Muscle of arm (tissue), 12 donors: ENCODE measurements around the gene PCDHA11. TPM values are rescaled to one million over a fixed set of nuclear protein-coding genes. Genes with fewer than 3 reads are reported as not detected.
"Not testable (repeated sequence)": the region's sequence is repeated elsewhere in the genome, so short reads cannot be mapped to it uniquely, and the experiment has no call there.

Source experiments
- DNase-seq: peaks from one replicate; pipeline ENCODE4 v3.0.0-alpha.2; 2013
- polyA plus RNA-seq, 12 donors: library from polyadenylated mRNA; unstranded; fragments of 120-200 nt; gene quantifications; one replicate each; pipeline ENCODE4 v1.2.1, GENCODE V29; 2013; ENCODE audit not compliant: insufficient read length in 12 of 12

PCDHA11 gene
- polyA plus RNA-seq, 12 donors, result 0.05 to 0.38 (median 0.14) TPM; not detected in 5

DNA sequence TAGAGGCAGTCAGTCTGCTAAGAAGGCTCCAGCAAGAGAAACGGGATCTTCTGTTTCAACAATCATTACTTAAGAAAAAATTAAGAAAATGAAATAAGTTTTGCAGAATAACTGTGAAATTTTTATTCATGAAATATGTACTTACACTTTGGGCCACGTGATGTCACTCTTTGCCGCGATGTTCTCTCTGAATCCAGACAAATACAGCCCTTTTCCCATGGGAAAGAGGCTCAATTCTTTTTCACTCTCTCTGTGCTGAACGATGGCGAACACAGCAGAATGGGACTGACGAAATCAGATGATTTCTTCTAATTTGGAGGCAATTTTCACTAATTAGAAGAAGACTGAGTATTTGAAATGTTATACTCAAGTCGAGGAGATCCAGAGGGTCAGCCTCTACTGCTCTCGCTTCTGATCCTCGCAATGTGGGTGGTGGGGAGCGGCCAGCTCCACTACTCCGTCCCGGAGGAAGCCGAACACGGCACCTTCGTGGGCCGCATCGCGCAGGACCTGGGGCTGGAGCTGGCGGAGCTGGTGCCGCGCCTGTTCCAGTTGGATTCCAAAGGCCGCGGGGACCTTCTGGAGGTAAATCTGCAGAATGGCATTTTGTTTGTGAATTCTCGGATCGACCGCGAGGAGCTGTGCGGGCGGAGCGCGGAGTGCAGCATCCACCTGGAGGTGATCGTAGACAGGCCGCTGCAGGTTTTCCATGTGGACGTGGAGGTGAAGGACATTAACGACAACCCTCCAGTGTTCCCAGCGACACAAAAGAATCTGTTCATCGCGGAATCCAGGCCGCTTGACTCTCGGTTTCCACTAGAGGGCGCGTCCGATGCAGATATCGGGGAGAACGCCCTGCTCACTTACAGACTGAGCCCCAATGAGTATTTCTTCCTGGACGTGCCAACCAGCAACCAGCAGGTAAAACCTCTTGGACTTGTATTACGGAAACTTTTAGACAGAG lies 20.3 kb upstream of the PCDHA11 start, which contains the start of gene PCDHA9:
TSS of gene PCDHA9 (plus strand) at position 244 of the 964 bp plus-strand sequence. CDS start at position 358, 114 bp downstream.
- DNase-seq, result not testable (repeated sequence)

DNA sequence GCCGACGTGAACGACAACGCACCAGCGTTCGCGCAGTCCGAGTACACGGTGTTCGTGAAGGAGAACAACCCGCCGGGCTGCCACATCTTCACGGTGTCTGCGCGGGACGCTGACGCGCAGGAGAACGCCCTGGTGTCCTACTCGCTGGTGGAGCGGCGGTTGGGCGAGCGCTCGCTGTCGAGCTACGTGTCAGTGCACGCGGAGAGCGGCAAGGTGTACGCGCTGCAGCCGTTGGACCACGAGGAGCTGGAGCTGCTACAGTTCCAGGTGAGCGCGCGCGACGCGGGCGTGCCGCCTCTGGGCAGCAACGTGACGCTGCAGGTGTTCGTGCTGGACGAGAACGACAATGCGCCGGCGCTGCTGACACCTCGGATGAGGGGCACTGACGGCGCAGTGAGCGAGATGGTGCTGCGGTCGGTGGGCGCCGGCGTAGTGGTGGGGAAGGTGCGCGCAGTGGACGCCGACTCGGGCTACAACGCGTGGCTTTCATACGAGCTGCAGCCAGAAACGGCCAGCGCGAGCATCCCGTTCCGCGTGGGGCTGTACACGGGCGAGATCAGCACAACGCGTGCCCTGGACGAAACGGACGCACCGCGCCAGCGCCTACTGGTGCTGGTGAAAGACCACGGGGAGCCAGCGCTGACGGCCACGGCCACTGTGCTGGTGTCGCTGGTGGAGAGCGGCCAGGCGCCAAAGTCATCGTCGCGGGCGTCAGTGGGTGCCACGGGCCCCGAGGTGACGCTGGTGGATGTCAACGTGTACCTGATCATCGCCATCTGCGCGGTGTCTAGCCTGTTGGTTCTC lies 18.7 kb upstream of the PCDHA11 start:
- not testable (repeated sequence) for DNase-seq

DNA sequence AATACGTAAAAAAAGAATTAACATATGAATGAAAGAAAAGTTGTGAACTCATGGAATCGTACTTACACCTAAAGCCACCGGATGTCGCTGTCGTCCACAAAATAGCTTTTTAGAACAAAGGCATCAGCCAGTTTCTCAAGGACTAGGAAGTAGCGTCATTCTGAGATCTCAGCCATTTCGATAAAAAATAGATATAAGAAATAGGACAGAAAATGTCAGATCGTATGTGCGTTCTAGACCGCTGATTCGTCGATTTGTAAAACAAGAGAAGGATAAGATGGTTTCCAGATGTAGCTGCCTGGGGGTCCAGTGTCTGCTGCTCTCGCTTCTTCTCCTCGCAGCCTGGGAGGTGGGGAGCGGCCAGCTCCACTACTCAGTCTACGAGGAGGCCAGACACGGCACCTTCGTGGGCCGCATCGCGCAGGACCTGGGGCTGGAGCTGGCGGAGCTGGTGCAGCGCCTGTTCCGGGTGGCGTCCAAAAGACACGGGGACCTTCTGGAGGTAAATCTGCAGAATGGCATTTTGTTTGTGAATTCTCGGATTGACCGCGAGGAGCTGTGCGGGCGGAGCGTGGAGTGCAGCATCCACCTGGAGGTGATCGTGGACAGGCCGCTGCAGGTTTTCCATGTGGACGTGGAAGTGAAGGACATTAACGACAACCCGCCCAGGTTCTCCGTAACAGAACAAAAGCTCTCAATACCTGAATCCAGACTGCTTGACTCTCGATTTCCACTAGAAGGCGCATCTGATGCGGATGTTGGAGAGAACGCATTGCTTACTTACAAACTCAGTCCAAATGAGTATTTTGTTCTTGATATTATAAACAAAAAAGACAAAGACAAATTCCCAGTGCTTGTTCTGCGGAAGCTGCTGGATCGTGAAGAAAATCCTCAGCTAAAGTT lies 12.7 kb upstream of the PCDHA11 start, which contains the start of gene PCDHA10:
TSS of gene PCDHA10 (plus strand) at position 126 of the 903 bp plus-strand sequence. CDS start at position 278, 152 bp downstream.
- no peak for DNase-seq

DNA sequence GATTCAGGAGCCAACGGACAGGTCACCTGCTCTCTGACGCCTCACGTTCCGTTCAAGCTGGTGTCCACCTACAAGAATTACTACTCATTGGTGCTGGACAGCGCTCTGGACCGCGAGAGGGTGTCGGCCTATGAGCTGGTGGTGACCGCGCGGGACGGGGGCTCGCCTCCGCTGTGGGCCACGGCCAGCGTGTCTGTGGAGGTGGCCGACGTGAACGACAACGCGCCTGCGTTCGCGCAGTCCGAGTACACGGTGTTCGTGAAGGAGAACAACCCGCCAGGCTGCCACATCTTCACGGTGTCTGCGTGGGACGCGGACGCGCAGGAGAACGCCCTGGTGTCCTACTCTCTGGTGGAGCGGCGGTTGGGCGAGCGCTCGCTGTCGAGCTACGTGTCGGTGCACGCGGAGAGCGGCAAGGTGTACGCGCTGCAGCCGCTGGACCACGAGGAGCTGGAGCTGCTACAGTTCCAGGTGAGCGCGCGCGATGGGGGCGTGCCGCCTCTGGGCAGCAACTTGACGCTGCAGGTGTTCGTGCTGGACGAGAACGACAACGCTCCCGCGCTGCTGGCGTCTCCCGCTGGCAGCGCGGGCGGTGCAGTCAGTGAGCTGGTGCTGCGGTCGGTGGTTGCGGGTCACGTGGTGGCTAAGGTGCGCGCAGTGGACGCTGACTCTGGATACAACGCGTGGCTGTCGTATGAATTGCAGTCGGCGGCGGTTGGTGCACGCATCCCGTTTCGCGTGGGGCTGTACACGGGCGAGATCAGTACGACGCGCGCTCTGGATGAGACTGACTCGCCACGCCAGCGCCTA lies 11.4 kb upstream of the PCDHA11 start:
- no peak for DNase-seq

GRCh38 chr5:140857987-140858240 lies 10.8 kb upstream of the PCDHA11 start:
- no peak for DNase-seq

GRCh38 chr5:140862441-140863295 lies 6.1 kb upstream of the PCDHA11 start:
- no peak for DNase-seq

GRCh38 chr5:140869555-140869886 lies 764 bp downstream of the PCDHA11 start:
- DNase-seq, result no peak

DNA sequence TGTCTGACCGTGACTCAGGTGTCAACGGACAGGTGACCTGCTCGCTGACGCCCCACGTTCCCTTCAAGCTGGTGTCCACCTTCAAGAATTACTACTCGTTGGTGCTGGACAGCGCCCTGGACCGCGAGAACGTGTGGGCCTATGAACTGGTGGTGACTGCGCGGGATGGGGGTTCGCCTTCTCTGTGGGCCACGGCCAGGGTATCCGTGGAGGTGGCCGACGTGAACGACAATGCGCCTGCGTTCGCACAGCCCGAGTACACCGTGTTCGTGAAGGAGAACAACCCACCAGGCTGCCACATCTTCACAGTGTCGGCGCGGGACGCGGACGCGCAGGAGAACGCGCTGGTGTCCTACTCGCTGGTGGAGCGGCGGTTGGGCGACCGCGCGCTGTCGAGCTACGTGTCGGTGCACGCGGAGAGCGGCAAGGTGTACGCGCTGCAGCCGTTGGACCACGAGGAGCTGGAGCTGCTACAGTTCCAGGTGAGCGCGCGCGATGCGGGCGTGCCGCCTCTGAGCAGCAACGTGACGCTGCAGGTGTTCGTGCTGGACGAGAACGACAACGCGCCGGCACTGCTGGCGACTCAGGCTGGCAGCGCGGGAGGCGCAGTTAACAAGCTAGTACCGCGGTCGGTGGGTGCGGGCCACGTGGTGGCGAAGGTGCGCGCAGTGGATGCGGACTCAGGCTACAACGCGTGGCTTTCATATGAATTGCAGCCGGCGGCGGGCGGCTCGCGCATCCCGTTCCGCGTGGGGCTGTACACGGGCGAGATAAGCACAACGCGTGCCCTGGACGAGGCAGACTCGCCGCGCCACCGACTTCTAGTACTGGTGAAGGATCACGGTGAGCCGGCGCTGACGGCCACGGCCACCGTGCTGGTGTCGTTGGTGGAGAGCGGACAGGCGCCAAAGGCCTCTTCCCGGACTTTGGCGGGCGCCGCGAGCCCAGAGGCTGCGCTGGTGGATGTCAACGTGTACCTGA lies 1.8 kb downstream of the PCDHA11 start:
- DNase-seq, result no peak

DNA sequence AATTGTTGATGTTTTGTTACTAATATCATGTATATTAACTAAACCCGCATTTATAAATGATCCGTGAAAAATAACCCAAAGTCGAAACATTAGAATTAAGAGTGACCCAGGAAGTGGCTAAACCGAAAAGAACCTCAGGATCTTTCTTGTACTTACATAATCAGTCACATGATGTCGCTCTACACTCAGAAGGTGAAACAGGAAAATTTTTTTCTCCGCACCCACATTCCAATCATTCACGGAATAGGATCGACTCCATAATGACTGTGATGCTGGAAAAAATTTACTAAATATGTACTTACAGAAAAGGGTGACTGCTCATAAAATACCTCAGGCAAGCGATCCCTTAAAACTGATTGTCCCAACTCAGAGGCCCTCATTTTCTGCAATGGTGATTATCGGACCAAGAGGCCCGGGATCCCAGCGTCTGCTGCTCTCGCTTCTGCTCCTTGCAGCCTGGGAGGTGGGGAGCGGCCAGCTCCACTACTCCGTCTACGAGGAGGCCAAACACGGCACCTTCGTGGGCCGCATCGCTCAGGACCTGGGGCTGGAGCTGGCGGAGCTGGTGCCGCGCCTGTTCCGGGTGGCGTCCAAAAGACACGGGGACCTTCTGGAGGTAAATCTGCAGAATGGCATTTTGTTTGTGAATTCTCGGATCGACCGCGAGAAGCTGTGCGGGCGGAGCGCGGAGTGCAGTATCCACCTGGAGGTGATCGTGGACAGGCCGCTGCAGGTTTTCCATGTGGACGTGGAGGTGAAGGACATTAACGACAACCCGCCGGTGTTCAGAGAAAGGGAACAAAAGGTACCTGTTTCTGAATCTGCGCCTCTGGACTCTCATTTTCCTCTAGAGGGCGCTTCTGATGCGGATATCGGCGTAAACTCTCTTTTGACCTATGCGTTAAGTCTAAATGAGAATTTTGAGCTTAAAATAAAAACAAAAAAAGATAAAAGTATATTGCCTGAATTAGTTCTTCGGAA lies 6.6 kb downstream of the PCDHA11 start, which contains the start of gene PCDHA12:
TSS of gene PCDHA12 (plus strand) at position 224 of the 981 bp plus-strand sequence. CDS start at position 389, 165 bp downstream.
- DNase-seq, result no peak

DNA sequence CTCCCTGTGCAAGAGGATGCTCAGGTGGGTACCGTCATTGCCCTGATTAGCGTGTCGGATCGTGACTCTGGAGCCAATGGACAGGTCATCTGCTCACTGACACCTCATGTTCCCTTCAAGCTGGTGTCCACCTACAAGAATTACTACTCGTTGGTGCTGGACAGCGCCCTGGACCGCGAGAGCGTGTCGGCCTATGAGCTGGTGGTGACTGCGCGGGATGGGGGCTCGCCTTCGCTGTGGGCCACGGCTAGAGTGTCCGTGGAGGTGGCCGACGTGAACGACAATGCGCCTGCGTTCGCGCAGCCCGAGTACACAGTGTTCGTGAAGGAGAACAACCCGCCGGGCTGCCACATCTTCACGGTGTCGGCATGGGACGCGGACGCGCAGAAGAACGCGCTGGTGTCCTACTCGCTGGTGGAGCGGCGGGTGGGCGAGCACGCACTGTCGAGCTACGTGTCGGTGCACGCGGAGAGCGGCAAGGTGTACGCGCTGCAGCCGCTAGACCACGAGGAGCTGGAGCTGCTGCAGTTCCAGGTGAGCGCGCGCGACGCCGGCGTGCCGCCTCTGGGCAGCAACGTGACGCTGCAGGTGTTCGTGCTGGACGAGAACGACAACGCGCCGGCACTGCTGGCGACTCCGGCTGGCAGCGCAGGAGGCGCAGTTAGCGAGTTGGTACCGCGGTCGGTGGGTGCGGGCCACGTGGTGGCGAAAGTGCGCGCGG lies 7.9 kb downstream of the PCDHA11 start:
- not testable (repeated sequence) for DNase-seq

DNA sequence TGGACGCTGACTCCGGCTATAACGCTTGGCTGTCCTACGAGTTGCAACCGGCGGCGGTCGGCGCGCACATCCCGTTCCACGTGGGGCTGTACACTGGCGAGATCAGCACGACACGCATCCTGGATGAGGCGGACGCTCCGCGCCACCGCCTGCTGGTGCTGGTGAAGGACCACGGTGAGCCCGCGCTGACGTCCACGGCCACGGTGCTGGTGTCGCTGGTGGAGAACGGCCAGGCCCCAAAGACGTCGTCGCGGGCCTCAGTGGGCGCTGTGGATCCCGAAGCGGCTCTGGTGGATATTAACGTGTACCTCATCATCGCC lies 8.5 kb downstream of the PCDHA11 start:
- DNase-seq, result no peak

DNA sequence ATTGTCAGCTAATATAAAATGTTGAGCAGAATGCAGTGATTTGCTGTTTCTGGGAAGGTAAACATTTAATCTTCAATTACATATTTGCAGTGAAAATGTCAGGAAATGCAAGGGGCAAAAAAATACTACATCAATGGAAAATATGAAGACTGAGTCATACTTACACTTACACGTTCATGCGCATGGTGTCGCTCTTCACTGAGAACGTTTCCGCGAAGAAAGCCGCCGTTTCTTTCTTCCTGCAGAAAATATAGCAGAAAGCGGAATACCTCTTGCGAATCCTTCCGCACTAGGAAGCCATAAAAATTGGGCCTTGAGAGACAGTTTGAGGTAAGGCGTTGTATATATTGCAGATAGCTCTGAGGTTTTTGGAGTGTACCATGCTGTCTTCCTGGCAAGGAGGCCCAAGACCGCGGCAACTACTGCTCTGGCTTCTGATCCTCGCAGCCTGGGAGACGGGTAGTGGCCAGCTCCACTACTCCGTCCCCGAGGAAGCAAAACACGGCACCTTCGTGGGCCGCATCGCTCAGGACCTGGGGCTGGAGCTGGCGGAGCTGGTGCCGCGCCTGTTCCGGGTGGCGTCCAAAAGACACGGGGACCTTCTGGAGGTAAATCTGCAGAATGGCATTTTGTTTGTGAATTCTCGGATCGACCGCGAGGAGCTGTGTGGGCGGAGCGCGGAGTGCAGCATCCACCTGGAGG lies 13.3 kb downstream of the PCDHA11 start, which contains the start of gene PCDHA13:
TSS of gene PCDHA13 (plus strand) at position 236 of the 702 bp plus-strand sequence. CDS start at position 381, 145 bp downstream.
- no peak for DNase-seq

DNA sequence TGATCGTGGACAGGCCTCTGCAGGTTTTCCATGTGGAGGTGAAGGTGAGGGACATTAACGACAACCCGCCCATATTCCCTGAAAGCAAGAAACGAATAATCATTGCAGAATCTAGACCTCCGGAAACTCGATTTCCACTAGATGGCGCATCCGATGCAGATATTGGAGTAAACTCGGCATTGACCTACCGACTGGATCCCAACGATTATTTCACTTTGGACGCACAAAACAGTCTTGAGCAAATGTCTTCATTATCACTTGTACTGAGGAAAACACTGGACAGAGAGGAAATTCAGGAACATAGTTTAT lies 13.8 kb downstream of the PCDHA11 start:
- no peak for DNase-seq

DNA sequence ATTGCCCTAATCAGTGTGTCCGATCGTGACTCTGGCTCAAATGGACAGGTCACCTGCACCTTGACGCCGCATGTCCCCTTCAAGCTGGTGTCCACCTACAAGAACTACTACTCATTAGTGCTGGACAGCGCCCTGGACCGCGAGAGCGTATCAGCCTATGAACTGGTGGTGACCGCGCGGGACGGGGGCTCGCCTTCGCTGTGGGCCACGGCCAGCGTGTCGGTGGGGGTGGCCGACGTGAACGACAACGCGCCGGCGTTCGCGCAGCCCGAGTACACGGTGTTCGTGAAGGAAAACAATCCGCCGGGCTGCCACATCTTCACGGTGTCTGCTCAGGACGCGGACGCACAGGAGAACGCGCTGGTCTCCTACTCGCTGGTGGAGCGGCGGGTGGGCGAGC lies 14.6 kb downstream of the PCDHA11 start:
- DNase-seq, result no peak

DNA sequence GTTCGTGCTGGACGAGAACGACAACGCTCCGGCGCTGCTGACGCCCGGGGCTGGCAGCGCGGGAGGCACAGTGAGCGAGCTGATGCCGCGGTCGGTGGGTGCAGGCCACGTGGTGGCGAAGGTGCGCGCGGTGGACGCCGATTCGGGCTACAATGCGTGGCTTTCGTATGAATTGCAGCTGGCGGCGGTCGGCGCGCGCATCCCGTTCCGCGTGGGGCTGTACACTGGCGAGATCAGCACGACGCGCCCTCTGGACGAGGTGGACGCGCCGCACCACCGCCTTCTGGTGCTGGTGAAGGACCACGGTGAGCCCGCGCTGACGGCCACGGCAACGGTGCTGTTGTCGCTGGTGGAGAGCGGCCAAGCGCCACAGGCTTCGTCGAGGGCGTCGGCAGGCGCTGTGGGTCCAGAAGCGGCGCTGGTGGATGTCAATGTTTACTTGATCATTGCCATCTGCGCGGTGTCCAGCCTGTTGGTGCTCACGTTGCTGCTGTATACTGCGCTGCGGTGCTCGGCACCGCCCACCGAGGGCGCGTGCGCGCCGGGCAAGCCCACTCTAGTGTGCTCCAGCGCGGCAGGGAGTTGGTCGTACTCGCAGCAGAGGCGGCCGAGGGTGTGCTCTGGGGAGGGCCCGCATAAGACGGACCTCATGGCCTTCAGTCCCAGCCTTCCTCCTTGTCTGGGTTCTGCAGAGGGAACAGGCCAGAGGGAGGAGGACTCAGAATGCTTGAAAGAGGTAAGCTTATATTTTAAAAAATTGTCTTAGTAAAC lies 15.4 kb downstream of the PCDHA11 start:
- no peak for DNase-seq
